HEK293 (cell line): Measurements from ENCODE around the gene ZBED5.

Experiments
- CTCF ChIA-PET: fragments of 350-600 bp; formaldehyde crosslinking; extraction: SDS; loops from one replicate; lab custom pipeline; 2021; ENCODE audit warnings: antibody characterized with exemption; lab: Yijun Ruan, JAX
- POLR2A ChIA-PET: fragments of 300-600 bp; formaldehyde crosslinking; extraction: SDS; loops from one replicate; lab custom pipeline; 2020; ENCODE audit warnings: antibody characterized with exemption, inconsistent platforms; lab: Yijun Ruan, JAX
- H3K27ac ChIP-seq: fragments of 200-500 bp; sonication (Bioruptor generic); 2 replicates; pipeline ENCODE4 v1.5.1; 2014; ENCODE audit warnings: low read depth, low read length, control low read depth, inconsistent platforms; ENCODE audit errors: extremely low read depth
- H3K36me3 ChIP-seq, 2 experiments: fragments of 200-500 bp in 1 of 2; sonication (Bioruptor generic) in 1 of 2; 1 replicate in 1 of 2; 2 replicates in 1 of 2; pipeline ENCODE4 v1.5.1; 2014 to 2017; ENCODE audit warnings: inconsistent platforms in 2 of 2, low read length in 2 of 2; ENCODE audit not compliant: control insufficient read depth in 2 of 2, insufficient read depth in 1 of 2
- H3K4me1 ChIP-seq: fragments of 200-500 bp; sonication (Bioruptor generic); 2 replicates; pipeline ENCODE4 v1.5.1; 2014; ENCODE audit warnings: mild to moderate bottlenecking, low read length, inconsistent platforms; ENCODE audit not compliant: control insufficient read depth, insufficient read depth
- H3K4me3 ChIP-seq: 2 replicates; pipeline ENCODE4 v1.5.1; 2011; ENCODE audit warnings: low read depth, mild to moderate bottlenecking, control low read depth, low read length, moderate library complexity
- H3K9me3 ChIP-seq: fragments of 200-500 bp; sonication (Bioruptor generic); 2 replicates; pipeline ENCODE4 v1.5.1; 2014; ENCODE audit warnings: low read depth, low read length, inconsistent platforms; ENCODE audit not compliant: control insufficient read depth, insufficient read depth
- BCL6B ChIP-seq: fragments of 450-650 bp; formaldehyde crosslinking; IDR thresholded peaks from 2 replicates; pipeline ENCODE4 v1.5.1; 2017; ENCODE audit warnings: missing biosample characterization, missing genetic modification characterization
- GLIS1 ChIP-seq: fragments of 450-650 bp; formaldehyde crosslinking; IDR thresholded peaks from 2 replicates; pipeline ENCODE4 v1.5.1; 2016; ENCODE audit warnings: missing biosample characterization, missing genetic modification characterization
- KLF1 ChIP-seq: fragments of 450-650 bp; formaldehyde crosslinking; IDR thresholded peaks from 2 replicates; pipeline ENCODE4 v1.5.1; 2016; ENCODE audit warnings: missing biosample characterization, missing genetic modification characterization
- KLF9 ChIP-seq: fragments of 450-650 bp; formaldehyde crosslinking; IDR thresholded peaks from 2 replicates; pipeline ENCODE4 v1.5.1; 2016; ENCODE audit warnings: missing biosample characterization, missing genetic modification characterization, low read depth
- OSR2 ChIP-seq: fragments of 450-650 bp; formaldehyde crosslinking; IDR thresholded peaks from 2 replicates; pipeline ENCODE4 v1.5.1; 2016; ENCODE audit warnings: missing biosample characterization, missing genetic modification characterization
- TCF7L2 ChIP-seq: IDR thresholded peaks from 2 replicates; pipeline ENCODE4 v1.6.1; 2011; ENCODE audit warnings: low read depth, mild to moderate bottlenecking, inconsistent platforms, low read length, moderate library complexity, borderline replicate concordance
- ZBTB21 ChIP-seq: fragments of 450-650 bp; formaldehyde crosslinking; IDR thresholded peaks from 2 replicates; pipeline ENCODE4 v1.5.1; 2017; ENCODE audit warnings: missing biosample characterization, missing genetic modification characterization
- ZBTB8A ChIP-seq: fragments of 450-650 bp; formaldehyde crosslinking; IDR thresholded peaks from 2 replicates; pipeline ENCODE4 v1.5.1; 2016; ENCODE audit warnings: missing biosample characterization, missing genetic modification characterization
- ZNF155 ChIP-seq: fragments of 450-650 bp; formaldehyde crosslinking; IDR thresholded peaks from 2 replicates; pipeline ENCODE4 v1.5.1; 2016; ENCODE audit warnings: missing biosample characterization, missing genetic modification characterization
- ZNF202 ChIP-seq: fragments of 450-650 bp; formaldehyde crosslinking; IDR thresholded peaks from 2 replicates; pipeline ENCODE4 v1.5.1; 2016; ENCODE audit warnings: missing biosample characterization, missing genetic modification characterization, borderline replicate concordance
- ZNF248 ChIP-seq: fragments of 450-650 bp; formaldehyde crosslinking; IDR thresholded peaks from 2 replicates; pipeline ENCODE4 v1.5.1; 2017; ENCODE audit warnings: missing biosample characterization, missing genetic modification characterization
- ZNF366 ChIP-seq: fragments of 450-650 bp; formaldehyde crosslinking; conservative IDR thresholded peaks from 2 replicates; pipeline ENCODE4 v1.5.1; 2016; ENCODE audit warnings: missing biosample characterization, missing genetic modification characterization
- ZNF404 ChIP-seq: fragments of 450-650 bp; formaldehyde crosslinking; IDR thresholded peaks from 2 replicates; pipeline ENCODE4 v1.5.1; 2017; ENCODE audit warnings: missing biosample characterization, missing genetic modification characterization
- ZNF433 ChIP-seq: fragments of 450-650 bp; formaldehyde crosslinking; IDR thresholded peaks from 2 replicates; pipeline ENCODE4 v1.5.1; 2016; ENCODE audit warnings: missing biosample characterization, missing genetic modification characterization, low read depth
- ZNF473 ChIP-seq: fragments of 450-650 bp; formaldehyde crosslinking; IDR thresholded peaks from 2 replicates; pipeline ENCODE4 v1.5.1; 2017; ENCODE audit warnings: missing biosample characterization, missing genetic modification characterization
- ZNF530 ChIP-seq: fragments of 450-650 bp; formaldehyde crosslinking; IDR thresholded peaks from 2 replicates; pipeline ENCODE4 v1.5.1; 2016; ENCODE audit warnings: low read depth, missing biosample characterization, missing genetic modification characterization
- ZNF548 ChIP-seq: fragments of 450-650 bp; formaldehyde crosslinking; IDR thresholded peaks from 2 replicates; pipeline ENCODE4 v1.5.1; 2016; ENCODE audit warnings: missing biosample characterization, missing genetic modification characterization
- ZNF560 ChIP-seq: fragments of 450-650 bp; formaldehyde crosslinking; IDR thresholded peaks from 2 replicates; pipeline ENCODE4 v1.5.1; 2017; ENCODE audit warnings: missing biosample characterization, missing genetic modification characterization, borderline replicate concordance
- ZNF624 ChIP-seq: fragments of 450-650 bp; formaldehyde crosslinking; IDR thresholded peaks from 2 replicates; pipeline ENCODE4 v1.5.1; 2017; ENCODE audit warnings: missing biosample characterization, missing genetic modification characterization
- ZNF654 ChIP-seq: fragments of 450-650 bp; formaldehyde crosslinking; IDR thresholded peaks from 2 replicates; pipeline ENCODE4 v1.5.1; 2016; ENCODE audit warnings: low read depth, missing biosample characterization, missing genetic modification characterization
- ZNF747 ChIP-seq: fragments of 450-650 bp; formaldehyde crosslinking; IDR thresholded peaks from 2 replicates; pipeline ENCODE4 v1.5.1; 2016; ENCODE audit warnings: missing biosample characterization, missing genetic modification characterization
- ZNF792 ChIP-seq: fragments of 450-650 bp; formaldehyde crosslinking; IDR thresholded peaks from 2 replicates; pipeline ENCODE4 v1.5.1; 2016; ENCODE audit warnings: missing biosample characterization, missing genetic modification characterization
- TF ChIP-seq, protein P1 (sequence below): fragments of 450-650 bp; formaldehyde crosslinking; IDR thresholded peaks from 2 replicates; pipeline ENCODE4 v1.5.1; 2016; ENCODE audit warnings: missing biosample characterization, missing genetic modification characterization, low read depth
- TF ChIP-seq, protein P2 (sequence below): fragments of 450-650 bp; formaldehyde crosslinking; IDR thresholded peaks from 2 replicates; pipeline ENCODE4 v1.5.1; 2016; ENCODE audit warnings: missing biosample characterization, missing genetic modification characterization

Gene ZBED5

GRCh38 chr11:10878408-10879214, 20.8 kb upstream of the ZBED5 start:
- H3K4me1 ChIP-seq = no peaks in the 10 kb centered on the region
- CTCF ChIA-PET = interaction anchor here (0.5 to 2.7 kb wide), 23 partner anchors 8 to 1784 kb away, joined by 3 to 21 read pairs (median 4); no protein-coding TSS in a partner anchor
- no peak overlapping the region for H3K4me3 ChIP-seq
- POLR2A ChIA-PET = interaction anchor here (1.0 to 1.5 kb wide), 2 partner anchors 21 to 70 kb away, joined by 5 to 6 read pairs; partner anchors contain the start of genes EIF4G2 and ZBED5
- no peak overlapping the region for H3K27ac ChIP-seq
- no peaks in the 10 kb centered on the region for H3K9me3 ChIP-seq
- no peak for TF ChIP-seq ZNF792 (tag by site-specific recombination)
- no peak for TF ChIP-seq GLIS1 (tag by site-specific recombination)
- peak; percentile 10; the same call in 1 of the 2 replicates for TF ChIP-seq ZNF654 (tag by site-specific recombination)
- TF ChIP-seq ZNF624 (tag by site-specific recombination) = no peak
- no peak for TF ChIP-seq ZNF747 (tag by site-specific recombination)
- TF ChIP-seq BCL6B (tag by site-specific recombination) = no peak
- no peak for TF ChIP-seq ZNF248 (tag by site-specific recombination)
- H3K36me3 ChIP-seq = no peaks in the 10 kb centered on the region

DNA sequence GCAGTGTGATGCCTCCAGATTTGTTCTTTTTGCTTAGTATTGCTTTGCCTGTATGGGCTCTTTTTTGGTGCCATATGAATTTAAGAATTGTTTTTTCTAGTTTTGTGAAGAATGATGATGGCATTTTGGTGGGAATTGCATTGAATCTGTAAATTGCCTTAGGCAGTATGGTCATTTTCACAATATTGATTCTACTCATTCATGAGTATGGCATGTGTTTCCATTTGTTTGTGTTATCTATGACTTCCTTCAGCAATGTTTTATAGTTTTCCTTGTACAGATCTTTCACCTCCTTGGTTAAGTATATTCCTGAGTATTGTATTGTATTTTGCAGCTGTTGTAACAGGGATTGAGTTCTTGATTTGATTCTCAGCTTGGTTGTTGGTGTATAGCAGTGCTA, 18.3 kb upstream of the ZBED5 start:
- H3K4me1 ChIP-seq = no peaks in the 10 kb centered on the region
- H3K9me3 ChIP-seq = no peaks in the 10 kb centered on the region
- H3K4me3 ChIP-seq = no peak overlapping the region
- ChIA-PET CTCF (no interaction called here), POLR2A (interaction anchor here (1.1 to 1.3 kb wide), 2 partner anchors 67 to 73 kb away, joined by 3 to 9 read pairs; partner anchors contain the start of gene EIF4G2)
- no peaks in the 10 kb centered on the region for H3K36me3 ChIP-seq
- TF ChIP-seq ZNF530 (tag by site-specific recombination) = no peak
- TF ChIP-seq, protein P1, sequence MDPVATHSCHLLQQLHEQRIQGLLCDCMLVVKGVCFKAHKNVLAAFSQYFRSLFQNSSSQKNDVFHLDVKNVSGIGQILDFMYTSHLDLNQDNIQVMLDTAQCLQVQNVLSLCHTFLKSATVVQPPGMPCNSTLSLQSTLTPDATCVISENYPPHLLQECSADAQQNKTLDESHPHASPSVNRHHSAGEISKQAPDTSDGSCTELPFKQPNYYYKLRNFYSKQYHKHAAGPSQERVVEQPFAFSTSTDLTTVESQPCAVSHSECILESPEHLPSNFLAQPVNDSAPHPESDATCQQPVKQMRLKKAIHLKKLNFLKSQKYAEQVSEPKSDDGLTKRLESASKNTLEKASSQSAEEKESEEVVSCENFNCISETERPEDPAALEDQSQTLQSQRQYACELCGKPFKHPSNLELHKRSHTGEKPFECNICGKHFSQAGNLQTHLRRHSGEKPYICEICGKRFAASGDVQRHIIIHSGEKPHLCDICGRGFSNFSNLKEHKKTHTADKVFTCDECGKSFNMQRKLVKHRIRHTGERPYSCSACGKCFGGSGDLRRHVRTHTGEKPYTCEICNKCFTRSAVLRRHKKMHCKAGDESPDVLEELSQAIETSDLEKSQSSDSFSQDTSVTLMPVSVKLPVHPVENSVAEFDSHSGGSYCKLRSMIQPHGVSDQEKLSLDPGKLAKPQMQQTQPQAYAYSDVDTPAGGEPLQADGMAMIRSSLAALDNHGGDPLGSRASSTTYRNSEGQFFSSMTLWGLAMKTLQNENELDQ = no peak
- H3K27ac ChIP-seq = no peak overlapping the region

DNA sequence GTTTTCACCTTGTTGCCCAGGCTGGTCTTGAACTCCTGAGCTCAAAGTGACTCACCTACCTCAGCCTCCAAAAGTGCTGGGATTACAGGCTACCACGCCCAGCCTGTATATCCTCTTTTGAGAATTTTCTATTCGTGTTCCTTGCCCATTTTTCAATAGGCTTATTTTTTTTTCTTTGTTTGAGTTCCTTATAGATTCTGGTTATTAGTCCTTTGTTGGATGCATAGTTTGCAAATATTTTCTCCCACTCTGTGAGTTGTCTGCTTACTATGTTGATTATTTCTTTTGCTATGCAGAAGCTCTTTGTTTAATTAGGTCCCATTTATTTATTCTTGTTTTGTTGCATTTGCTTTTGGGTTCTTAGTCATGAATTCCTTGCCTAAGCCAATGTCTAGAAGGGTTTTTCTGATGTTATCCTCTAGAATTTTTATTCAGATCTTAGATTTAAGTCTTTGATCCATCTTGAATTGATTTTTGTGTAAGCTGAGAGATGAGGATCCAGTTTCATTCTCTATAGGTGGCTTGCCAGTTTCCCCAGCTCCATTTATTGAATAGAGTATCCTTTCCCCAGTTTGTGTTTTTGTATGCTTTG, 17.7 kb upstream of the ZBED5 start:
- POLR2A ChIA-PET = interaction anchor here (1.1 to 1.3 kb wide), 2 partner anchors 67 to 72 kb away, joined by 3 to 9 read pairs; partner anchors contain the start of gene EIF4G2
- H3K9me3 ChIP-seq = no peaks in the 10 kb centered on the region
- CTCF ChIA-PET = no interaction called here
- no peak overlapping the region for H3K4me3 ChIP-seq
- no peaks in the 10 kb centered on the region for H3K36me3 ChIP-seq
- H3K27ac ChIP-seq = no peak overlapping the region
- H3K4me1 ChIP-seq = no peaks in the 10 kb centered on the region
- no peak for TF ChIP-seq ZNF155
- no peak for TF ChIP-seq ZNF404 (tag by site-specific recombination)
- TF ChIP-seq ZBTB21 (tag by site-specific recombination) = no peak
- no peak for TF ChIP-seq ZBTB8A (tag by site-specific recombination)
- TF ChIP-seq ZNF473 = no peak
- TF ChIP-seq ZNF548 = no peak
- TF ChIP-seq ZNF560 = no peak
- no peak for TF ChIP-seq TCF7L2
- no peak for TF ChIP-seq ZNF366 (tag by site-specific recombination)
- no peak for TF ChIP-seq KLF9 (tag by site-specific recombination)
- no peak for TF ChIP-seq KLF1 (tag by site-specific recombination)
- no peak for TF ChIP-seq ZNF202 (tag by site-specific recombination)
- TF ChIP-seq OSR2 (tag by site-specific recombination) = no peak
- TF ChIP-seq, protein P2, sequence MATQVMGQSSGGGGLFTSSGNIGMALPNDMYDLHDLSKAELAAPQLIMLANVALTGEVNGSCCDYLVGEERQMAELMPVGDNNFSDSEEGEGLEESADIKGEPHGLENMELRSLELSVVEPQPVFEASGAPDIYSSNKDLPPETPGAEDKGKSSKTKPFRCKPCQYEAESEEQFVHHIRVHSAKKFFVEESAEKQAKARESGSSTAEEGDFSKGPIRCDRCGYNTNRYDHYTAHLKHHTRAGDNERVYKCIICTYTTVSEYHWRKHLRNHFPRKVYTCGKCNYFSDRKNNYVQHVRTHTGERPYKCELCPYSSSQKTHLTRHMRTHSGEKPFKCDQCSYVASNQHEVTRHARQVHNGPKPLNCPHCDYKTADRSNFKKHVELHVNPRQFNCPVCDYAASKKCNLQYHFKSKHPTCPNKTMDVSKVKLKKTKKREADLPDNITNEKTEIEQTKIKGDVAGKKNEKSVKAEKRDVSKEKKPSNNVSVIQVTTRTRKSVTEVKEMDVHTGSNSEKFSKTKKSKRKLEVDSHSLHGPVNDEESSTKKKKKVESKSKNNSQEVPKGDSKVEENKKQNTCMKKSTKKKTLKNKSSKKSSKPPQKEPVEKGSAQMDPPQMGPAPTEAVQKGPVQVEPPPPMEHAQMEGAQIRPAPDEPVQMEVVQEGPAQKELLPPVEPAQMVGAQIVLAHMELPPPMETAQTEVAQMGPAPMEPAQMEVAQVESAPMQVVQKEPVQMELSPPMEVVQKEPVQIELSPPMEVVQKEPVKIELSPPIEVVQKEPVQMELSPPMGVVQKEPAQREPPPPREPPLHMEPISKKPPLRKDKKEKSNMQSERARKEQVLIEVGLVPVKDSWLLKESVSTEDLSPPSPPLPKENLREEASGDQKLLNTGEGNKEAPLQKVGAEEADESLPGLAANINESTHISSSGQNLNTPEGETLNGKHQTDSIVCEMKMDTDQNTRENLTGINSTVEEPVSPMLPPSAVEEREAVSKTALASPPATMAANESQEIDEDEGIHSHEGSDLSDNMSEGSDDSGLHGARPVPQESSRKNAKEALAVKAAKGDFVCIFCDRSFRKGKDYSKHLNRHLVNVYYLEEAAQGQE = no peak
- no peak for TF ChIP-seq ZNF433
